A549 (cell line): Measurements from ENCODE around the gene CASTOR1.

Experiments
- CBX8 ChIP-seq: fragments of 200-600 bp; sonication (generic); IDR thresholded peaks from 2 replicates; pipeline ENCODE4 v1.6.1; 2016
- CEBPB ChIP-seq, 2 experiments: fragments of >200 bp in 1 of 2; sonication (Bioruptor Twin) in 1 of 2; formaldehyde crosslinking in 1 of 2; IDR thresholded peaks; 2 replicates each; pipeline ENCODE4 v1.6.1; 2012 to 2016
- CTCF ChIP-seq: fragments of >200 bp; sonication (Bioruptor Twin); formaldehyde crosslinking; IDR thresholded peaks from 3 replicates; pipeline ENCODE4 v1.5.1; 2016
- EP300 ChIP-seq, 2 experiments: fragments of >200 bp; sonication (Bioruptor Twin); formaldehyde crosslinking; IDR thresholded peaks; 2 replicates in 1 of 2; 3 replicates in 1 of 2; pipeline ENCODE4 v1.6.1; 2016 to 2017
- HDAC2 ChIP-seq: fragments of 200-600 bp; sonication (generic); IDR thresholded peaks from 2 replicates; pipeline ENCODE4 v1.6.1; 2016
- POLR2A ChIP-seq: IDR thresholded peaks from 2 replicates; pipeline ENCODE4 v1.6.1; 2012; ENCODE audit warnings: mild to moderate bottlenecking, low read length
- POLR2AphosphoS2 ChIP-seq: conservative IDR thresholded peaks from 2 replicates; pipeline ENCODE4 v1.6.1; 2012; ENCODE audit warnings: low read length, improper control_type of control experiment, inconsistent platforms
- TF ChIP-seq, protein P1 (sequence below): IDR thresholded peaks from 2 replicates; pipeline ENCODE4 v1.6.1; 2012; ENCODE audit warnings: low read depth, borderline replicate concordance
- TF ChIP-seq, protein P2 (sequence below): IDR thresholded peaks from 2 replicates; pipeline ENCODE4 v1.6.1; 2012

DNA sequence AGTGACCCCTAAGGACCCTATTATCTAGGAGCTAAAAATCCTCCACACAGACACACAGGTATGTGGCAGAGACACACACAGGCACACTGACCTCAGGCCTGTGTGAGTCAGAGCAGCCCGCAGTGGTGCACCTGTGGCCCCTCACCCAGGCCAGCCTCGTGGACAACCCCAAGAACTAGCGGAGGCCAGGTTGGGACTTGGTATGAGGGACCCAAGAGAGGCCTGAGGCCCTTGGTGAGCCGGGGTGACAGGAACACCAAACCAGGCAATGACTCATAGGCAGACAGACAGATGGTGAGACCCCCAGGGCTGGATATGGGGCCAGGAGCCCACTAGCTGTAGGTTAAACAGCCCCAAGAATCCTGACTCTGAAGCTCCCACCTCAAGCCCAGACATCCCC, 6.0 kb downstream of the CASTOR1 start:
- no peak for TF ChIP-seq CTCF
- TF ChIP-seq, protein P1, sequence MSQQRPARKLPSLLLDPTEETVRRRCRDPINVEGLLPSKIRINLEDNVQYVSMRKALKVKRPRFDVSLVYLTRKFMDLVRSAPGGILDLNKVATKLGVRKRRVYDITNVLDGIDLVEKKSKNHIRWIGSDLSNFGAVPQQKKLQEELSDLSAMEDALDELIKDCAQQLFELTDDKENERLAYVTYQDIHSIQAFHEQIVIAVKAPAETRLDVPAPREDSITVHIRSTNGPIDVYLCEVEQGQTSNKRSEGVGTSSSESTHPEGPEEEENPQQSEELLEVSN = no peak
- no peak for TF ChIP-seq HDAC2
- no peak for TF ChIP-seq CEBPB (IDR thresholded peaks at IDR 0.05)
- TF ChIP-seq CBX8 = no peak
- no peak for TF ChIP-seq POLR2AphosphoS2
- TF ChIP-seq, protein P2, sequence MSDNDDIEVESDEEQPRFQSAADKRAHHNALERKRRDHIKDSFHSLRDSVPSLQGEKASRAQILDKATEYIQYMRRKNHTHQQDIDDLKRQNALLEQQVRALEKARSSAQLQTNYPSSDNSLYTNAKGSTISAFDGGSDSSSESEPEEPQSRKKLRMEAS = no peak
- TF ChIP-seq POLR2A = no peak
- TF ChIP-seq EP300 (IDR thresholded peaks at IDR 0.05) = no peak
